BLaER1 treated with 17β-estradiol and CSF1 and Interleukin-3, amounts not matched to agents 10 nM and 100 nM (cell line): Measurements from ENCODE around the gene FLOT2.
A peak's percentile ranks its signal among the peaks of the same experiment; 100 is the strongest.
"Not testable (repeated sequence)": the region's sequence is repeated elsewhere in the genome, so short reads cannot be mapped to it uniquely, and the experiment has no call there.

Experiments used
- H3K27ac ChIP-seq, 11 experiments: shearing (Covaris generic); formaldehyde crosslinking; 2 replicates each; pipeline ENCODE4 v1.8.1; 2022
- H3K27me3 ChIP-seq, 11 experiments: shearing (Covaris generic); formaldehyde crosslinking; 2 replicates each; pipeline ENCODE4 v1.8.1; 2022
- H3K36me3 ChIP-seq, 11 experiments: shearing (Covaris generic); formaldehyde crosslinking; 2 replicates each; pipeline ENCODE4 v1.8.1; 2022
- H3K4me1 ChIP-seq, 10 experiments: shearing (Covaris generic); formaldehyde crosslinking; 2 replicates each; pipeline ENCODE4 v1.8.1; 2022
- H3K4me2 ChIP-seq, 11 experiments: shearing (Covaris generic); formaldehyde crosslinking; 2 replicates each; pipeline ENCODE4 v1.8.1; 2022
- H3K4me3 ChIP-seq, 10 experiments: shearing (Covaris generic); formaldehyde crosslinking; 2 replicates each; pipeline ENCODE4 v1.8.1; 2022
- H3K9ac ChIP-seq, 11 experiments: shearing (Covaris generic); formaldehyde crosslinking; 2 replicates each; pipeline ENCODE4 v1.8.1; 2022
- H3K9me3 ChIP-seq, 11 experiments: shearing (Covaris generic); formaldehyde crosslinking; replicated peaks in 1 of 11; 2 replicates each; pipeline ENCODE4 v1.8.1; 2022
- H4K20me1 ChIP-seq, 11 experiments: shearing (Covaris generic); formaldehyde crosslinking; 2 replicates each; pipeline ENCODE4 v1.8.1; 2022
- Cebpa-rat ChIP-seq, 11 experiments: shearing (Covaris generic); IDR thresholded peaks; 2 replicates each; pipeline ENCODE4 v1.8.1; 2022

FLOT2 gene

DNA sequence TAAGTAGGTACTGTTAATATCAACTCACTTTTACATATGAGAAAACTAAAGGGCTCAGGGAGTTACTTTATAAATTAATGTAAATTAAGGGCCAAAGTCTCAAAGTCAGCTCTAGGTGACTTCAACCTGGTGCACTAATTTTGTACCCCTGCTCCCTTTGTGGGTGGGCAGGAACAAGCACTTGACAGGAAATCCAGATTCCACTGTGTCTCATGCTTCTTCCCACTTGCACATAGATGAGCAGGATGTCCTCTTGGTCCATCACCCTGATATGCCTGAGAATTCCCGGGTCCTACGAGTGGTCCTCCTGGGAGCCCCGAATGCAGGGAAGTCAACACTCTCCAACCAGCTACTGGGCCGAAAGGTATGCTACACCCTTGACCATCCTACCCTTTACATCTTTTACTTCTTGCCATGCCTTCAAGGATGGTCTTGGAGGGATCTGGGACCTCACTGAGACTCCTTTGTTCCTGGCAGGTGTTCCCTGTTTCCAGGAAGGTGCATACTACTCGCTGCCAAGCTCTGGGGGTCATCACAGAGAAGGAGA, 41.4 kb downstream of the FLOT2 start:
- Histone ChIP-seq H3K4me1 (peaks cover 16 to 21% (median 18%) of the 10 kb centered on the region in 10 experiments), H3K36me3 (peaks cover 47 to 51% (median 50%) of the 10 kb centered on the region in 11 experiments), H3K9me3 (no peaks in the 10 kb centered on the region), H3K27me3 (no peaks in the 10 kb centered on the region), H3K27ac (no peak overlapping the region), H4K20me1 (no peaks in the 10 kb centered on the region), H3K4me3 (peak overlapping the region; percentile 73 to 91 (median 81); a peak in 11 of 20 replicates), H3K9ac (peak overlapping the region in 9 of 11 experiments; percentile 7 to 91 (median 88); a peak in 11 of 22 replicates), H3K4me2 (peak overlapping the region; percentile 82 to 96 (median 90); a peak in 21 of 22 replicates)
- TF ChIP-seq Cebpa-rat (IDR thresholded peaks at IDR 0.05) = no peak

DNA sequence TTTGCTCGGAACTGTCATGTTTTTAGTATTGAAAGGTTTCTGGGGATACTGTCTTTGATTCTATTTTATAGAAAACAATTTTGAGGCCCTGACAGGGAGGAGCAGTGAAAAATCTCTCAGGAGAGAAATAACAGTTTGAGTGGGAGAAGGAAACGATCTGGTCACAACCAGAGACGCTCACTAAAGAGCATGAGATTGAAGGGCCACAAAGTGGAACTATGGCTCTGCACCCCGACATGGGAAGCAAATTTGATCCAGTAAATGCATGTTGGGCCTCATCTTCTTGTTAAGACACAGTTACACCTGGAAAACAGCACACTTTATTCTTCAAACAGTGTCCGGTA, 42.2 kb downstream of the FLOT2 start:
- Histone ChIP-seq H3K9me3 (no peaks in the 10 kb centered on the region), H3K4me3 (peak overlapping the region; percentile 73 to 91 (median 81)), H3K4me2 (peak overlapping the region; percentile 82 to 96 (median 90)), H4K20me1 (no peaks in the 10 kb centered on the region), H3K4me1 (peaks cover 16 to 21% (median 18%) of the 10 kb centered on the region in 10 experiments), H3K27ac (peak overlapping the region; percentile 66 to 88 (median 80)), H3K9ac (peak overlapping the region; percentile 84 to 91 (median 88)), H3K27me3 (no peaks in the 10 kb centered on the region), H3K36me3 (peaks cover 41 to 44% (median 43%) of the 10 kb centered on the region in 11 experiments)
- no peak for TF ChIP-seq Cebpa-rat (IDR thresholded peaks at IDR 0.05)

GRCh38 chr17:28854457-28855335, 42.8 kb downstream of the FLOT2 start, which contains the start of gene ERAL1:
ERAL1 (plus strand) TSS chr17:28855016; CDS start chr17:28855035, 19 bp downstream.
- H3K4me1 ChIP-seq = peaks cover 16 to 21% (median 18%) of the 10 kb centered on the region in 10 experiments

DNA sequence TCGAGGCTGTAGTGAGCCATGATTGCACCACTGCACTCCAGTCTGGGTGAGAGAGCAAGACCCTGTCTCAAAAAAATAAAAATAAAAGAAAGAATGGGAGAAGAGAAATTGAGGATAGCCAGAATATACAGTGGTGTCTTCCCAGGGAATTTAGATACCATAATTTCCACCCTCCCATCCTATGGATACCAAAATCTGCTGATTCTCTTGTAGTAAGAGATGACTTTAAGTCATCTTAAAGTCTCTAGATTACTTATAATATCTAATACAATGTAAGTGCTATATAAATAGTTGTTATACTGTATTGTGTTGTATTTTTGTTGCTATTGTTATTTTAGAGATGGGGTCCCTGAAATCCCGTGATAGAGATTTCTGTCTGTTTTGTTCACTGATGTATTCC, 44.2 kb downstream of the FLOT2 start:
- H3K36me3 ChIP-seq = peaks cover 21 to 24% (median 23%) of the 10 kb centered on the region in 11 experiments
- no peaks in the 10 kb centered on the region for H4K20me1 ChIP-seq
- H3K27ac ChIP-seq = no peak overlapping the region
- TF ChIP-seq Cebpa-rat (IDR thresholded peaks at IDR 0.05) = no peak
- peak overlapping the region in 6 of 11 experiments; percentile 19 to 90 (median 62); a peak in 7 of 22 replicates for H3K4me2 ChIP-seq
- peaks cover 16 to 21% (median 18%) of the 10 kb centered on the region in 10 experiments for H3K4me1 ChIP-seq
- H3K9me3 ChIP-seq = no peaks in the 10 kb centered on the region
- H3K27me3 ChIP-seq = no peaks in the 10 kb centered on the region
- no peak overlapping the region for H3K9ac ChIP-seq
- H3K4me3 ChIP-seq = no peak overlapping the region

More at GRCh38 chr17:28854457-28855335, 42.8 kb downstream of the FLOT2 start, which contains the start of gene ERAL1:
- Histone ChIP-seq H3K36me3 (peaks cover 35 to 38% (median 37%) of the 10 kb centered on the region in 11 experiments), H3K9ac (peak within 1 kb of the TSS; percentile 84 to 91 (median 88)), H3K4me2 (peak within 1 kb of the TSS; percentile 82 to 96 (median 90)), H3K9me3 (no peaks in the 10 kb centered on the region), H4K20me1 (no peaks in the 10 kb centered on the region), H3K27ac (peak within 1 kb of the TSS; percentile 66 to 88 (median 80)), H3K4me3 (peak within 1 kb of the TSS; percentile 73 to 91 (median 81)), H3K27me3 (no peaks in the 10 kb centered on the region)
- TF ChIP-seq Cebpa-rat (IDR thresholded peaks at IDR 0.05) = no peak

- Histone ChIP-seq H3K36me3 (no peaks in the 10 kb centered on the region), H3K9ac (no peak overlapping the region), H3K9me3 (no peaks in the 10 kb centered on the region), H3K4me1 (peaks cover 3 to 10% (median 6%) of the 10 kb centered on the region in 10 experiments; a peak in 16 of 20 replicates), H3K27ac (no peak overlapping the region), H4K20me1 (no peaks in the 10 kb centered on the region), H3K27me3 (no peaks in the 10 kb centered on the region), H3K4me3 (no peak overlapping the region), H3K4me2 (no peak overlapping the region)
- no peak for TF ChIP-seq Cebpa-rat (IDR thresholded peaks at IDR 0.05)
These were observed 48.3 kb downstream of the FLOT2 start for GRCh38 chr17:28849281-28849680.

DNA sequence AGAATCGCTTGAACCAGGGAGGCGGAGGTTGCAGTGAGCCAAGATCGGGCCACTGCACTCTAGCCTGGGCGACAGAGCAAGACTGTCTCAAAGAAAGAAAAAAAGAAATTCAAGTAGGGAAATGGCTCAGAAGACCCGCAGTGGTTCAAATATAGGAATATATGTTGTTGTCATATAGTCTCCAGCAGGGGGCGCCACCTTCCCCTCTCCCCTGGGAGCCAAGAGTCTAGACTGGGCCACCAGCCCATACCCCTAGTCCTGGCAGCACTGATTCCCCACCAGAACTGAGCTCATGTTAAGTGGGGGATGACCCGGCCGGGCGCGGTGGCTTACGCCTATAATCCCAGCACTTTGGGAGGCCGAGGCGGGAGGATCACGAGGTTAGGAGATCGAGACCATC, 48.9 kb downstream of the FLOT2 start:
- not testable (repeated sequence) for H4K20me1 ChIP-seq, H3K4me1 ChIP-seq, H3K9me3 ChIP-seq, H3K36me3 ChIP-seq, H3K27ac ChIP-seq, H3K9ac ChIP-seq, H3K4me3 ChIP-seq, H3K4me2 ChIP-seq, H3K27me3 ChIP-seq

DNA sequence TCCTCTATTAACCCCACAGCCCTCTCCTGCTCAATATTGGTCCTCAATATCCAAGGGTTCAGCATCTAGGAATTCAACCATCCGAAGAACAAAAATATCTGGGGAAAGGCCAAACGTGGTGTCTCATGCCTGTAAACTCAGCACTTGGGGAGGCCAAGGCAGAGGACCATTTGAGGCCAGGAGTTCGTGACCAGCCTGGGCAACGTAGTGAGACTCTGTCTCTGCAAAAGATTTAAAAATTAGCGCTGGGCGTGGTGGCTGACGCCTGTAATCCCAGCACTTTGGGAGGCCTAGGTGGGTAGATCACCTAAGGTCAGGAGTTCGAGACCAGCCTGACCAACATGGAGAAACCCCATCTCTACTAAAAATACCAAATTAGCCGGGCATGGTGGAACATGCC, 50.8 kb downstream of the FLOT2 start:
- peaks cover 1 to 14% (median 9%) of the 10 kb centered on the region in 10 experiments for H3K4me1 ChIP-seq
- H3K27ac ChIP-seq, H3K4me3 ChIP-seq, H3K9ac ChIP-seq, H3K36me3 ChIP-seq, H3K4me2 ChIP-seq, H3K27me3 ChIP-seq, H4K20me1 ChIP-seq, H3K9me3 ChIP-seq: not testable (repeated sequence)

- no peak overlapping the region for H3K27ac ChIP-seq
- H3K27me3 ChIP-seq = no peaks in the 10 kb centered on the region
- no peak overlapping the region for H3K4me2 ChIP-seq
- peaks cover 6 to 19% (median 14%) of the 10 kb centered on the region in 10 experiments for H3K4me1 ChIP-seq
- no peak for TF ChIP-seq Cebpa-rat (IDR thresholded peaks at IDR 0.05)
- H3K4me3 ChIP-seq = no peak overlapping the region
- peaks cover 0 to 10% (median 3%) of the 10 kb centered on the region in 11 experiments; a peak in 7 of 22 replicates for H4K20me1 ChIP-seq
- H3K36me3 ChIP-seq = no peaks in the 10 kb centered on the region
- no peaks in the 10 kb centered on the region for H3K9me3 ChIP-seq
- no peak overlapping the region for H3K9ac ChIP-seq
These were observed 51.3 kb downstream of the FLOT2 start for GRCh38 chr17:28846231-28846630.

GRCh38 chr17:28843816-28844148, 53.8 kb downstream of the FLOT2 start:
- peaks cover 30 to 42% (median 37%) of the 10 kb centered on the region in 10 experiments for H3K4me1 ChIP-seq
- no peak for TF ChIP-seq Cebpa-rat (IDR thresholded peaks at IDR 0.05)
- H3K4me3 ChIP-seq = no peak overlapping the region
- peaks cover 0 to 35% (median 27%) of the 10 kb centered on the region in 11 experiments; a peak in 18 of 22 replicates for H4K20me1 ChIP-seq
- no peak overlapping the region for H3K4me2 ChIP-seq
- H3K27ac ChIP-seq = no peak overlapping the region
- no peaks in the 10 kb centered on the region for H3K36me3 ChIP-seq
- H3K9ac ChIP-seq = no peak overlapping the region
- no peaks in the 10 kb centered on the region for H3K27me3 ChIP-seq
- H3K9me3 ChIP-seq = no peaks in the 10 kb centered on the region
